HUES6 (cell line): ENCODE measurements around the gene DPYSL4.

Source experiments
- H3K27ac ChIP-seq: 2 replicates; pipeline ENCODE4 v1.7.0; 2013; ENCODE audit warnings: low read depth, mild to moderate bottlenecking, low read length, inconsistent platforms
- H3K27me3 ChIP-seq: 2 replicates; pipeline ENCODE4 v1.6.1; 2013; ENCODE audit warnings: low read length; ENCODE audit not compliant: control insufficient read depth, insufficient read depth
- H3K36me3 ChIP-seq: 2 replicates; pipeline ENCODE4 v1.6.1; 2013; ENCODE audit warnings: low read length; ENCODE audit not compliant: control insufficient read depth, insufficient read depth
- H3K4me1 ChIP-seq: 2 replicates; pipeline ENCODE4 v1.6.1; 2013; ENCODE audit warnings: low read length; ENCODE audit not compliant: control insufficient read depth, insufficient read depth
- H3K4me3 ChIP-seq: 2 replicates; pipeline ENCODE4 v1.5.1; 2013; ENCODE audit warnings: low read depth, low read length
- H3K9ac ChIP-seq: one replicate; pipeline ENCODE4 v1.6.1; 2013; ENCODE audit warnings: mild to moderate bottlenecking, low read length
- H3K9me3 ChIP-seq: 2 replicates; pipeline ENCODE4 v1.6.1; 2013; ENCODE audit warnings: low read depth, low read length; ENCODE audit not compliant: control insufficient read depth, insufficient read depth

Gene DPYSL4

DNA sequence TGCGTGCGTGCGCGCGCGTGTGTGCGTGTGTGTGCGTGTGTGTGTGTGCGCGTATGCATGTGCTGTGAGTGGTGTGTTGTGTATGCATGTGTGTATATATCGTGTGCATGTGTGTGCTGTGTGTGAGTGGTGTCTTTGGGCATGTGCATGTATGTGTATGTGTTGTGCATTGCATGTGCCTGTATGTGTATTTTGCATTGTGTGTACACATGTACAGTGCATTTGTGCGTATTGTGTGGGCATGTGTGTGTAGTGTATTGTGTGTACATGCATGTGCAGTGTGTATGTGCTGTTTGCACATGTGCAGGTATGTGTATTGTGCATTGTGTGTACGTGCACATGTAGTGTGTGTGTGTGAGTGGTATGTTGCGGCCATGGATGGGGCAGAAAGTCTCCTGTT, 6.0 kb upstream of the DPYSL4 start:
- Histone ChIP-seq H3K27me3 (peaks cover 85% of the 10 kb centered on the region), H3K4me3 (no peak overlapping the region), H3K36me3 (no peaks in the 10 kb centered on the region), H3K27ac (no peak overlapping the region), H3K9ac (no peak overlapping the region), H3K9me3 (no peaks in the 10 kb centered on the region), H3K4me1 (peaks cover 7% of the 10 kb centered on the region)

DNA sequence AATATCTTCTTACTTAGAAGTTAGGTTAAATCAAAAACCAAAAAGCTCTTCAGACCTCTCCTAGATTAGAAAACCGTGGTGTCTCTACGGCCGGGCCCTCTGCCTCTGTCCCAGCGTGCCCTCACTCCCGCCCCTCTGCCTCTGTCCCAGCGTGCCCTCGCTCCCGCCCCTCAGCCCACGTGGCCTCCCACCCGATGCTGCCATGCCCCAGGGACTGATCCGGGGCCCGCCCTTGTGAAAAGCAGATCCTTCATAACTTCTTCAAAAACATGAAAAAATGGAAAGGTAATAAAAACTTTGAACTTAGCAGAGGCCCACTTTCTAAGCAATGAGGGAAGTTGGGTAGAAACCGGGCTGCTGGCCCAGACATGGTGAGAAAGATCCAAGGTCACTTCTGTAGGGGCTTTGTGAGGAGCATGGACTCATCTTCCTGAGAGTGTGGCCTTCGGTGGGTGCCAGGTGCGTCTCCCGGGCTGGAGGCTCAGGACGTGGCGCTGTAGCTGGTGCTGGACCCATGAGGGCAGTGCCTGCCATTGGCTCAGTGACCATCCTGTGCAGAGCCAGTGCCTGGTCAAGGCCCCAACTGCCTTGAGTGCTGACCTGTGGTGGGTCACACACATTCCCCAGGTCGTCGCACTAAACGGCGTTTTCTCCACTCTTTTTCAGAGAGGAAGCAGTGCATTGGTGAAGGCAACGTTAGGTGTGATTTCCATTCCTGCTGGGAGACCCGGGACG, 4.9 kb upstream of the DPYSL4 start:
- peaks cover 82% of the 10 kb centered on the region for H3K27me3 ChIP-seq
- H3K9ac ChIP-seq, result no peak overlapping the region

DNA sequence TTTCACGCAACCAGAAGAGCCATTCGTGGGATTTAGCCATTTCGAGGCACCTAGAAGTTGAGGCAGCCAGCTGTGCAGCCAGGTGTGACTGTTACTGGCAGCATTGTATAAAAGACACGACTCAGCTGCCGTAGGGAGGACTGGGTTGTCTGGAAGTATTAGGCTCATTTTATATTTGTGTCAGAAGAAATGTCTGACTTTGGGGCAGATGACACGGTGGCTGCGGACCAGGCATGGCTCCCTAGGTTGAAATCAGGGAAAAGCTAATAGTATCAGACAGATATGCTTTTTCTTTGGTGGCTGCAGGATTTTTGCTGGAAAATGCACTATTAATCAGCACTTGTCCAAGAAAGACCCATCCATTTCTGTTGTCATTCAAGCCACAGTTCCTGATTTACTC, 4.2 kb upstream of the DPYSL4 start:
- H3K4me1 ChIP-seq, result no peaks in the 10 kb centered on the region
- no peak overlapping the region for H3K4me3 ChIP-seq
- no peak overlapping the region for H3K9ac ChIP-seq
- H3K9me3 ChIP-seq, result no peaks in the 10 kb centered on the region
- H3K27me3 ChIP-seq, result peaks cover 82% of the 10 kb centered on the region
- H3K27ac ChIP-seq, result no peak overlapping the region
- no peaks in the 10 kb centered on the region for H3K36me3 ChIP-seq

More for the DNA sequence above, 4.9 kb upstream of the DPYSL4 start:
- Histone ChIP-seq H3K4me1 (no peaks in the 10 kb centered on the region), H3K4me3 (no peak overlapping the region), H3K36me3 (no peaks in the 10 kb centered on the region), H3K9me3 (no peaks in the 10 kb centered on the region), H3K27ac (no peak overlapping the region)

DNA sequence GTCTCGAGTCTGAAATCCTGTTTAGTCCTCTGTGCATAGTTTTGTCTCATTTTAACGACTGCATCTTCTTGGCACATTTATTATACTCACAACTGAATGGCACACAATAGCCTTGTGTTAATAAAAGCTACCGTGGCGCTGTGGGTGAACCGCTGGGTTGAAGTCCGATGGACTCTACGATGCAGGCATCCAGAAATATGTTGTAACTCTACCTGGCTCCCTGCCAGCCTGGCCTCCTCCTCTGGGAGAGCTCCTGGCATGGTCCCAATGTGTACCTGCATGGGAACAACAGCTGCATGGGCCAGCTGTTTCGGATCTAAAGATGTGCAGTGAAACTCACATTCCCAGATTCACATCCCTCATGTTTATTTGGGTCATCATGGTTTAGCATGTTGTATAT, 3.7 kb upstream of the DPYSL4 start:
- 0 out of 2 replicates have a peak, but pooled peaks cover 4% of the 10 kb centered on the region for H3K4me1 ChIP-seq
- H3K9me3 ChIP-seq, result no peaks in the 10 kb centered on the region
- H3K9ac ChIP-seq, result no peak overlapping the region
- H3K27me3 ChIP-seq, result peaks cover 83% of the 10 kb centered on the region
- H3K36me3 ChIP-seq, result no peaks in the 10 kb centered on the region
- no peak overlapping the region for H3K4me3 ChIP-seq
- H3K27ac ChIP-seq, result no peak overlapping the region

DNA sequence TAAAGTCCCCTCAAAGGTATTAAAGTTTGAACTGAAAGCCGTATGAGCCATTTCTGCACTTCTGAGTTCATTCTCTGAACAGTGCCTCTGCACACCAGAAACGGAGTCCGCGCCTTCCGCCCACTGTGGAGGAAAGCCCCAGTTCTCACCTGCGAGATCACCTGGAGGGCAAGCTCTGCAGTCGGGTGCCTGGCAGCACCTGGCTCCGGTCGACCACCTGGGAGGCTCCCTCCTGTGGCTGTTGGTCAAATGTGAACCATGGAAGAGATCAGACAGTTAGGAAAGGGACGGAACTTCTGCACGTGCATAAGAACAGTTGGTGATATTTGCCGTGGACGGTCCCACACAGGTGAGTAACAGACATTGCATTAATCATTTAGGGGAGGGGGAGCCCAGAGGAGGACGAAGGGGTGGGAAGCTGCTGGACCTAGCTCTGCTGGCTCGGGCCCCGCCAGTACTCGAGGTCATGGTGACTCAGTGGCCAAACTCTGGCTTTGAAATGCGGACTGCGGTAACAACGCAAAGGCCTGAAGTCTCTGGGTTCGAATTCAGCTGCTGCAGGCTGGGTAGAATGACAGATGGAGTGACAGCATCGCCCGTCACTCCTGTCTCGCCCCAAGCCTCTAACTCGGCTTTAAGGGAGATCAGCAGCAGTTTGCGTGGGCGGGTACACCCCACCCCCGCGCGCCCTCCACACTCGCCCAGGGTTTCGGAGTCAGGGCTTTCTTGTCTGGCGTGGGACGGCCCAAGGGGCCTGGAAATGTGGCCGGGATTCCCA, 1.7 kb upstream of the DPYSL4 start:
- H3K9ac ChIP-seq, result no peak overlapping the region
- H3K4me1 ChIP-seq, result 0 out of 2 replicates have a peak, but pooled peaks cover 4% of the 10 kb centered on the region
- H3K9me3 ChIP-seq, result no peaks in the 10 kb centered on the region
- peaks cover 87% of the 10 kb centered on the region for H3K27me3 ChIP-seq
- H3K4me3 ChIP-seq, result no peak overlapping the region
- no peaks in the 10 kb centered on the region for H3K36me3 ChIP-seq
- no peak overlapping the region for H3K27ac ChIP-seq

GRCh38 chr10:132185601-132186487, 904 bp upstream of the DPYSL4 start:
- H3K9me3 ChIP-seq, result no peaks in the 10 kb centered on the region
- no peak overlapping the region for H3K9ac ChIP-seq
- peaks cover 92% of the 10 kb centered on the region for H3K27me3 ChIP-seq
- peak overlapping the region; percentile 57 for H3K4me3 ChIP-seq
- H3K27ac ChIP-seq, result no peak overlapping the region
- 0 out of 2 replicates have a peak, but pooled peaks cover 4% of the 10 kb centered on the region for H3K4me1 ChIP-seq
- no peaks in the 10 kb centered on the region for H3K36me3 ChIP-seq

DNA sequence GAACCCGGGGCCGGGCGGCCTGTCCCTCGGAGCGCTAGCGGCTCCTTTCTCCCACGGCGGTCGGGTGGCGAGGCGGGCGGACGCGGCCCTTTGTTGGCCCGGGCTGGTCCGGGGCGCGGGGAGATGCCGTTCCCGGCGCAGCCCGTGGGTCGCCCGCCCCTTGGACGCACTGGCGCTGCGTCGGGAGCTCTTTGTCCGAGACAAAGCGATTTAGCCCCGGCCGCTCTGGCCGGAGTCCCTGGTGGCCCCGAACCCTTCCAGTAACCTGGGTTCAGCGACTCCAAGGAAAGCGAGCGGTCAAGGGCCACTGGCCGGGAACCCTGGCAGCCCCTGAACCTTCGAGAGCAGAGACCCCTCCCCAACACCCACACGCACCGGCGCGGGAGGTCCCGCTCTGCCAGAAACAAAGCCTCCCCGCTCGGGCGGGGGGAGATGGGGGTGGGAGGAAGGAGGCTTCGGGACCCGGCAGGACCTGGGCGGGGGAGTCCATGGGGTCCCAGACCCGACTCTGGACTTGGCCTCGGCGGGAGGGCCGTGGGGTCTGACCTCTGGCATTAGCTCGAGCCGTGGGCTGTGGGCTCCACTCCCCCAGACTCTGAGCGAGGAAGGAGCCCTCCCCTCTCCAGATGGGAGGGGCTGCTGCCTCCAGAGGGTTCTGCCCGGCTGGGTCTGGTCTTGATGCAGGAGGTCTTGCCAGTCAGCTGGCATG, 836 bp downstream of the DPYSL4 start:
- Histone ChIP-seq H3K27me3 (peaks cover 79% of the 10 kb centered on the region), H3K36me3 (peaks cover 6% of the 10 kb centered on the region; the same call in 1 of the 2 replicates), H3K27ac (no peak overlapping the region), H3K9ac (peak overlapping the region; percentile 42), H3K4me3 (peak overlapping the region; percentile 72), H3K9me3 (no peaks in the 10 kb centered on the region), H3K4me1 (0 out of 2 replicates have a peak, but pooled peaks cover 4% of the 10 kb centered on the region)

DNA sequence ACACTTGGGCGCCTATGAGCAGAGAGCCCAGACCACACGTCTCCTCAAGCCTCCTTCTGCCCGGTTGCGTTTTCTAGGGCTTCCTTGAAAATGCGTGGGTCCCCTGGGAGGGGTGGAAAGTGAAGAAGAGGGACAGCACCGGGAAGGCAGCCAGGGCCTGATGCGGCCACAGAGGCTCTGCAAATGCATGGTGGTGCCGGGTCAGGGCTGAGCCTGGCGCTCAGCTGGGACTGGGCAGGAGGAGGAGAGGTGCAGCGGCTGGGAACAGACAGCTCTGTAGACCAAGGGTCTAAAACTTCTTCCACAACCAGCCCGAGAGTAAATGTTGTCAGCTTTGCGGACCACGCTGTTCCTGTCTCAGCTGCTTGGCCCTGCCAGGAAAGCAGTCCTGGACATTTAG, 1.6 kb downstream of the DPYSL4 start:
- Histone ChIP-seq H3K4me3 (peak overlapping the region; percentile 72; the same call in 1 of the 2 replicates), H3K36me3 (peaks cover 10% of the 10 kb centered on the region; the same call in 1 of the 2 replicates), H3K4me1 (0 out of 2 replicates have a peak, but pooled peaks cover 4% of the 10 kb centered on the region), H3K27me3 (peaks cover 71% of the 10 kb centered on the region), H3K9me3 (no peaks in the 10 kb centered on the region), H3K9ac (no peak overlapping the region), H3K27ac (no peak overlapping the region)

- H3K27ac ChIP-seq, result no peak overlapping the region
- no peaks in the 10 kb centered on the region for H3K9me3 ChIP-seq
- H3K4me1 ChIP-seq, result 0 out of 2 replicates have a peak, but pooled peaks cover 4% of the 10 kb centered on the region
- H3K4me3 ChIP-seq, result no peak overlapping the region
- peaks cover 65% of the 10 kb centered on the region for H3K27me3 ChIP-seq
- no peak overlapping the region for H3K9ac ChIP-seq
- H3K36me3 ChIP-seq, result peaks cover 10% of the 10 kb centered on the region; the same call in 1 of the 2 replicates
These were observed 2.3 kb downstream of the DPYSL4 start for GRCh38 chr10:132189016-132189415.

GRCh38 chr10:132189810-132190422, 3.2 kb downstream of the DPYSL4 start:
- H3K4me1 ChIP-seq, result 0 out of 2 replicates have a peak, but pooled peaks cover 4% of the 10 kb centered on the region
- H3K9me3 ChIP-seq, result no peaks in the 10 kb centered on the region
- H3K9ac ChIP-seq, result no peak overlapping the region
- no peak overlapping the region for H3K4me3 ChIP-seq
- H3K27ac ChIP-seq, result no peak overlapping the region
- peaks cover 10% of the 10 kb centered on the region; the same call in 1 of the 2 replicates for H3K36me3 ChIP-seq
- peaks cover 56% of the 10 kb centered on the region for H3K27me3 ChIP-seq
